ENCODE data around the gene HS1BP3.

- no peak for TF ChIP-seq POLR2A (IDR thresholded peaks at IDR 0.05; ENCODE audit: low read depth, low read length)
- TF ChIP-seq CTCF (IDR thresholded peaks at IDR 0.05; ENCODE audit: extremely low read depth in 1 of 2, insufficient read depth in 1 of 2, low read depth in 1 of 2, low read length in 2 of 2), result peak; percentile 15 to 25
- TF ChIP-seq EZH2 (IDR thresholded peaks at IDR 0.05; ENCODE audit: borderline replicate concordance, low read depth, low read length, severe bottlenecking), result no peak
- TF ChIP-seq MAX (IDR thresholded peaks at IDR 0.05; ENCODE audit: insufficient read depth, insufficient read length), result no peak
- no peak for TF ChIP-seq MYC (IDR thresholded peaks at IDR 0.05; ENCODE audit: low read depth, low read length)
- TF ChIP-seq GATA2 (IDR thresholded peaks at IDR 0.05; ENCODE audit: insufficient read depth, insufficient read length, low read depth, low read length), result no peak
- no peak for TF ChIP-seq POLR2AphosphoS5 (IDR thresholded peaks at IDR 0.05; ENCODE audit: insufficient read depth, low read depth, low read length)
- no peak for TF ChIP-seq JUN (IDR thresholded peaks at IDR 0.05; ENCODE audit: borderline replicate concordance, insufficient read depth, insufficient read length, low read depth)
- TF ChIP-seq FOS (IDR thresholded peaks at IDR 0.05; ENCODE audit: borderline replicate concordance, insufficient read depth, low read length), result no peak
These were observed 26.6 kb upstream of the HS1BP3 start for GRCh38 chr2:20677301-20678085.
